NOMO-1 treated with DMSO at 0.1 percent for 48 hours (cell line): ENCODE results near the gene SPRED3.
"Not testable (repeated sequence)": the region's sequence is repeated elsewhere in the genome, so short reads cannot be mapped to it uniquely, and the experiment has no call there.

Experiments used
- DNase-seq: peaks from one replicate; lab custom pipeline; 2025; ENCODE audit not compliant: unreplicated experiment; lab: John Stamatoyannopoulos, UW

The SPRED3 gene

DNA sequence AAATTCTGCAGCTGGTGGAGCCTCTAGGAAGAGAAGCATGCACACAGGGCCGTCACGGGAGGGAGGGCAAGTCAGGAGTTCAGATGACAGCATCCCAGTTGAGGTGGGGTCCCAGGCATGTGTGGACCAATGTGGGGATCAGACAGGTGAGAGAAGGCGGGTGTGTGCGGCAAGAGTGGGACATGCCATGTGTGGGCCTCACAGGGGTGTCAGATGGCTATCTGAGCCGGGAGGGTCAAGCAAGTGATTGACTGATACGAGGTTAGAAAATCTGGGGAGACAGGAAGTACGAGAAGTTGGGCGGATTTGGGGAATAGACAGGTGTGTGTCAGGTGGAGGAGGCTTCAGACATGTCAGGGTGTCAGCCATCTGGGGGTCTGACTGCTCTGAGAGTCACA is 28.6 kb downstream of the SPRED3 start:
- no peak for DNase-seq

- peak; percentile 87 for DNase-seq
Measured at GRCh38 chr19:38417544-38418506, 29.3 kb downstream of the SPRED3 start.

- no peak for DNase-seq
Measured at GRCh38 chr19:38420935-38421334, 32.4 kb downstream of the SPRED3 start.

DNA sequence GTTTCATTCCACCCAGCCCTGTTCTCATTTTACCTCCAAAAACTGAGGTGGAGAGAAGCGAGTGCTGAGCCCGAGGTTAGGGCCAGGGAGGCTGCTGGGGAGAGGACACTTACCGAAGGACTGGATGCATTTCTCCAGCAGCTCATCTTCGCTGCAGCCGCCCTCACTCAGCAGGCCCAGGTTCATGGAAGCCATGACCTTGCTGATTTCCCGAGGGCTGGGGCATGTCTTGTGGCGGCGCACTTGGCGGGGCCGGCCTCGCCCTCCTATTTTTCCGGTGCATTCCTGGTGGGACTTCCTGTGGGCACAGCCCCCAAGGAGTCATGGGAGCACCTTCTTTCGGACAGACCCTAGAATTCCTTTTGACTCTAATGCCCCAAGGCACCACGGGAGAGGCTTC is 33.4 kb downstream of the SPRED3 start:
- DNase-seq: no peak

DNA sequence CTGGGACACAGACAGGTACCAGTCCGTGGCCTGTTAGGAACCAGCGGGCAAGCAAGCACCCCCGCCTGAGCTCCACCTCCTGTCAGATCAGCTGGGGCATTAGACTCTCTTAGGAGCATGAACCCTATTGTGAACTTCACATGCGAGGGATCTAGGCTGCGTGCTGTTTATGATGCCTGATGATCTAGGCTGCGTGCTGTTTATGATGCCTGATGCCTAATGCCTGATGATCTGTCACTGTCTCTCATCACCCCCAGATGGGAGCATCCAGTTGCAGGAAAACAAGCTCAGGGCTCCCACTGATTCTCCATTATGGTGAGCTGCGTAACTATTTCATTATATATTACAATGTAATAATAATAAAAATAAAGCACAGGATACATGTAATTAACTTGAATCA is 33.9 kb downstream of the SPRED3 start:
- DNase-seq: no peak

DNA sequence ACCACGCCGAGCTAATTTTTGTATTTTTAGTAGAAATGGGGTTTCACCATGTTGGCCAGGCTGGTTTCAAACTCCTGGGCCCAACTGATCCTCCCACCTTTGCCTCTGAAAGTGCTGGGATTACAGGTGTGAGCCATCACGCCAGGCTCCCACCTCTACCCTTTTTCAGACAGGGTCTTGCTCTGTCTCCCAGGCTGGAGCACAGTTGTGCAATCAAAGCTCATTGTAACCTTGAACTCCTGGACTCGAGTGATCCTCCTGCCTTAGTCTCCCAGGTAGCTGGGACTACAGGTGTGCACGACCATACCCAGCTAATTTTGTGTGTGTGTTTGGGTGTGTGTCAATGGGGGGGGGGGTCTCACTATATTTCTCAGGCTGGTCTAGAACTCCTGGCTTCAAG is 35.8 kb downstream of the SPRED3 start:
- no peak for DNase-seq

- peak; percentile 4 for DNase-seq
Measured at GRCh38 chr19:38425222-38425809, 36.8 kb downstream of the SPRED3 start.

DNA sequence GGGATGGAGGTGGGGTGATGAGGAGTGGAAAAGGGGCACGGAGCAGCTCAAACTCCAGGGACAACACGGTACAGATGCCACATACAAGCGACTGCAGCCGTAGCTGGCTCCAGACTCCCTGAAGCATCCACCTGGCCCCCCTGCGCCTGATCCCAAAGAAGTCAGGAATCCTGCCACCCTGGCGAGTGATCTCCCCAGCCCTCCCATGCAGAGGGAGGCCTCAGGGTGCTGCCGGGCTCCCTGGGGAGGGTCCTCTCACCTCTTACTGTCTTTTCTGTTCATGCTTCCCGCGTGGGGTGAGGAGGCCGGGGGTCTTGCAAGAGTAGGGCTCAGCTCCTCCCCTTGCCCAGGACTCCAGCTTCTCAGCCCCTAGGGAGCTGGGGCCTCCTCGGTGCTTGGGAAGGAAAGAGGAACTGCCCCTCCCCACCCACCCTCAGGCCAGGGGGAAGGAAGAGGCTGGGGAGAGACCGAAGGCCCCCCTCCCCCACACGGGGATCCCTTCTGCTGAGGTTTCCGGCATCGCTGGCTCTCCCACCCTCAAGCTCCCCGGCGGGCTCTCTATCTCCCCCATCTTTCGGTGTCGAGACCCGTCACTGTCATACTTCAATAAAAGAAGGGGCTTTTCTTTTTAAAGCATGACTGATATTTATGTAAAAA is 37.4 kb downstream of the SPRED3 start, which contains the start of gene RASGRP4:
Gene RASGRP4 (minus strand): TSS at position 410 of the 657 bp plus-strand sequence. CDS start 128 bp downstream, at position 282.
- DNase-seq: peak; percentile 56

DNA sequence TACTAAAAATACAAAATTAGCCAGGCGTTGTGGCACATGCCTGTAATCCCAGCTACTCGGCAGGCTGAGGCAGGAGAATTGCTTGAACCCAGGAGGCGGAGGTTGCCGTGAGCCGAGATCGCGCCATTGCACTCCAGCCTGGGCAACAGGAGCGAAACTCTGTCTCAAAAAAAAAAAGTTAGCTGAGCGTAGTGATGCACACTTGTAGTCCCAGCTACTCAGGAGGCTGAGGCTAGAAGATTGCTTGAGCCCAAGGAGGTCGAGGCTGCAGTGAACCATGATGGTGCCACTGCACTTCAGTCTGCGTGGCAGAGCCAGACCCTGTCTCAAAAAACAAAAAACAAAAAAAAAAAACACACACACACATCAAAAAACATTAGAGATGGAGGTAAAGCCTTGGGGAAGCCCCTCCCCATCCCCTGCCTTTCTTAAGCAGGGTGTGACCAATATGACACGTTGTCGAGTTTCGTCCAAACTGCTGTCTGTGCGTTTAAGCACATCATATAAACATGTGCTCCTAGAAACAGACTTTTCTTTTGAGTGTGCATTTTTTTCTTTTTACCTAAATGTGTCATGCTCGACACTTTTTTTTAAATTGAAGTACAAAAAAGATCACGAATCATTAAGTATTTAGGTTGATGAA is 38.7 kb downstream of the SPRED3 start:
- not testable (repeated sequence) for DNase-seq

DNA sequence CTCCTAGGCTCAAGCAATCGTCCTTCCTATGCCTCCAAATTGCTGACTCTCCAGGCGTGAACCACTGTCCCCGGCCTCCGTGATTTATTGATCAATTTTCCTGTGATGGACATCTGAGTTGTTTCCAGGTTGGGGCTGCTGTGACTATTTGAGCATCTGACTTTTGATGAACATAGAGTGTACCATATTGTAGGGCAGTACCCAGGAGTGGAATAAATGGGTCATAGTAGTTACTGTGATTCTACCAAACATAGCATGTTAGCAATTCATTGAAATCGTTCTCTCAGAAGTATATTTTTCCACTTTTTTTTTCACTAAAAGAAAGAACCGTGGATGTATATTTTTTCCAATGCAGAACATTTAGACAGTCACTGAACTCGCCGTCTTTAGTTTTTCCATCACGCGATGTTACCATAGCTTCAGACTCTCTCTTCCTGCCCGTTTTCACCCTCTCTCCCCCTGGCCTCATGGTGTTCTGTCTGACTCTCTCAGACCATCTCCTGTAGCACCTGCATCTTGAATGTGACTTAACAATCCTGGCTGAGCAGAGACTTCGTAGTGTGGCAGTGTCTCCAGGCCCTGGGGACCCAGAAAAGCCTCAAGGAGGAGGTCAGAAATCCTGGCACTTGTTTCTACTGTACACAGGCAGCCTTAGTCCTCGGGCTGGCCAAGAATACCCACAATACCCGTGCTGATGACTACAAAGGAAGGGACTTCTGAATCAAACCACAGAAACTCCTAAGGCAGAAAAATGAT is 40.7 kb downstream of the SPRED3 start:
- no peak for DNase-seq

- DNase-seq: no peak
Measured at GRCh38 chr19:38429811-38430156, 41.3 kb downstream of the SPRED3 start.

- DNase-seq: no peak
Measured at GRCh38 chr19:38430931-38431330, 42.4 kb downstream of the SPRED3 start.

GRCh38 chr19:38433268-38433733 is 44.8 kb downstream of the SPRED3 start, which contains the start of gene RYR1:
RYR1 (plus strand) TSS chr19:38433691; CDS start chr19:38433830, 139 bp downstream.
- DNase-seq: peak; percentile 9

DNA sequence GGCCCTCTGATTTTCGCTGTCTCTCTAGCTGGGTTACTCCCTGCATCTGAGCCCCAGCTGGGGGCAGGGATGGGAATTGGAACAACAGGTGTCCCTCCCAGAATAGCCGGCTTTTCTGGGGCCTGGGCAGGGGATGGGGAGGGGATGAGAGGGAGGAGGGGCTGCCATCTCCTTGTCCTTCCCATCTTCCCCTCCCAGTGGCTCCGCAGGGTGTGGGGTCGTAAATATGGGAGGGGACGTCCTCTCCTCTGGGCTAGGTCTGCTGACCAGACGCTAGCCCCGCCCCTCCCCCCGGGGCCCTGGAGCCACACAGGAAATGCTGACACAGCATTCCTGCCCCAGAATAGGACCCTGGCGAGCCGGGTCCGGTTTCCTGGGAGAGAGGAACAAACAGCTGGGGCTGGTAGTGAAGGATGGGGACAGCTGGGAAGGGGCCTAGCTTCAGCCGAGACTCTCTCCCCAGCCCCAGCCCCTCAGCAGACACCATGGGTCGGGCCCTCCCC is 46.1 kb downstream of the SPRED3 start:
- DNase-seq: no peak

DNA sequence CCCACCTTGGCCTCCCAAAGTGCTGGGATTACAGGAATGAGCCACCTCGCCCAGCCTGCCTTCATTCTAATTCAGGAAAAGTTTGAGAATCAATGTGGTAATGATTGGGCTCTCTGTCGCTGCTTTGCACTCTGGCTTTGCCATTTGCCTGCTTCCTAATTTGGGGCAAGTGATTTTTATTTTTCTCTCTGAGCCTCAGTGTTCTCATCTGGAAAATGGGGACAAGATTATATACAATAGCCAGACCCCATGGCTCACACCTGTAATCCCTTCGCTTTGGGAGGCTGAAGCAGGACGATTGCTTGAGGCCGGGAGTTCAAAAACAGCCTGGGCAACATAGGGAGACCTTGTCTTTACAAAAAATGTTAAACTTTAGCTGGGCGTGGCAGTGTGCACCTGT is 48.8 kb downstream of the SPRED3 start:
- no peak for DNase-seq

GRCh38 chr19:38437917-38438316 is 49.4 kb downstream of the SPRED3 start:
- DNase-seq: no peak

DNA sequence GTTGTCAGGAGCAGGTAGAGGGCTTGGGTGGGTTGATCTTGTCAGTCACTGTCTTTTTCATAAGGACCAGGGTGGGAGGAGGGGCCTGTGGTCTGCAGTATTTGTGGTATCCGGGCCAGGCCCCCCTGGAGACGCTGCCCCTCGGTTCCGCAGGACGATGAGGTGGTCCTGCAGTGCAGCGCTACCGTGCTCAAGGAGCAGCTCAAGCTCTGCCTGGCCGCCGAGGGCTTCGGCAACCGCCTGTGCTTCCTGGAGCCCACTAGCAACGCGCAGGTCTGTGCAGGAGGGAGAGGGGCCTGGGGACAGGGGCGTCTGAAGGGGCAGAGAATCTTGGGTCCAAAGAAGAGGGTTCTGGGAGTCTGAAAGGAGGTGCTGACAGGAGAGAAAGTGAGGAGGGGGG is 52.1 kb downstream of the SPRED3 start:
- no peak for DNase-seq

DNA sequence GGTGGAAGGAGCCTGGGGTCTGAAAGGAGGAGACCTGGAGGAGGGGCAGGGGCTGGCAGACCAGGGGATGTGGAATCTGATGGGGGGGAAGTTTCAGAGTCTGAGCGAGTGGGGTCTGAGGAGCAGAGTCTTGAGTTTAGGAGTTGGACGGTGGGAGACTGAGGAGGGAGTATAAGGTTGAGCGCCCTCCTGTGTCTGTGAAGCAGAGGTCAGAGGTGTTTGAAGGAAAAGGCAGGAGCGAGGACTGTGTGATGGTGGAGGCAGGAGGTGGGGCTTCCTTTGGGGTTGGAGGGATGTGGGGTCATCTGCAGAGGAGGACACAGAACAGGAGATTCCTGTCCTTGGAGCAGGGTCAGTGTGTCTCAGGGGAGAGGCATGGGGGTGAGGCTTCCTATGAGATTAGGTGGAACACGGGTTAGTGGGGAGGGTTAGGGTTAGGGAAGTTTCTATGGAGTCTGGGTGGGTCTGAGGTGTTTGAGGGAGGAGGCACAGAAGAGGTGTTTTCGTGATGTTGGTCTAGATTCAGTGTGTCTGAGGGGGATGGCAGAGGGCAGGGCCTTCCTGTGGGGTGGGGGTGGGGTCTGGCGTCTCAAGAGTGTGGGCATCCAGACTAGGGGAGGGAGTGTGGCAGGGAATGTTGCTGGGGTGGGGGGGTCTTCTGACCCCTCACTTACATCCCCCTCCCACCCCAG is 53.3 kb downstream of the SPRED3 start:
- DNase-seq: peak; percentile 7

DNA sequence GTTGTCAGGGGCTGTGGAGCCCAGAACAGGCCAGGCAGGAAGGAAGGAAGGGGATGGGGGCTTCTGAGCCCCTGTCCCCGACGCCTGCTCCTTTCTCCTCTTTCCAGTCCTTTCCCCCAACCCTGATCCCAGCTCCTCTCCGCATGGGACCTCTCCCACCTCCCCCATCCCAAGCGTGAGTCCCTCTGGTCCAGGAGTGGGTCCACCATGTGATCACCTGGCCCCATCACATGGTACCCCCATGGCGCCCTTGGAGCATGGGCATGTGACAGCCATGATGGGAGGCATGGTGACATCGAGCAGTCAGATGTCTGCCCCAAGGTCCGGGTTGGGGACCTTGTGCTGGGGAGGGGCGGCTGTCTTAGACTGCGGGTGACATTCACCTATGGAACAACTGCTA is 54.2 kb downstream of the SPRED3 start:
- no peak for DNase-seq
